Adipose tissue (tissue), 3 donors: ENCODE data around the gene IFNL3. TPM values are rescaled to one million over a fixed set of nuclear protein-coding genes. Genes with fewer than 3 reads are reported as not detected.
"Not testable (repeated sequence)": the region's sequence is repeated elsewhere in the genome, so short reads cannot be mapped to it uniquely, and the experiment has no call there.

Experiments used
- H3K27ac ChIP-seq: one replicate; pipeline ENCODE4 v1.5.1; 2013; ENCODE audit warnings: low read depth, low read length
- WGBS, 3 donors: extraction: QIAGEN DNeasy Blood & Tissue Kit; methylation state at CpG; one replicate each; pipeline ENCODE4 v1.1.7; 2013; 5-methylcytosine and 5-hydroxymethylcytosine counted together
- polyA plus RNA-seq, 3 donors: library from polyadenylated mRNA; stranded (reverse); fragments of 200-250 nt; gene quantifications; one replicate each; pipeline ENCODE4 v1.2.3, GENCODE V29; 2013
- donor health status: healthy with polysubstance abuse.
- donor health status: Bipolar disorder and iron deficiency.
- donor health status: healthy.

Gene IFNL3
- polyA plus RNA-seq, 3 donors: not detected

- H3K27ac ChIP-seq: no peak overlapping the region
- WGBS, 3 donors: 84 to 89% (median 86%) methylated on average over 2 of the region's 2 CpGs
These were observed 14.6 kb downstream of the IFNL3 start for GRCh38 chr19:39230096-39230764.

GRCh38 chr19:39224910-39225309, 19.9 kb downstream of the IFNL3 start:
- WGBS, 3 donors: 18 to 60% (median 23%) methylated on average over 3 of the region's 3 CpGs
- H3K27ac ChIP-seq: no peak overlapping the region

DNA sequence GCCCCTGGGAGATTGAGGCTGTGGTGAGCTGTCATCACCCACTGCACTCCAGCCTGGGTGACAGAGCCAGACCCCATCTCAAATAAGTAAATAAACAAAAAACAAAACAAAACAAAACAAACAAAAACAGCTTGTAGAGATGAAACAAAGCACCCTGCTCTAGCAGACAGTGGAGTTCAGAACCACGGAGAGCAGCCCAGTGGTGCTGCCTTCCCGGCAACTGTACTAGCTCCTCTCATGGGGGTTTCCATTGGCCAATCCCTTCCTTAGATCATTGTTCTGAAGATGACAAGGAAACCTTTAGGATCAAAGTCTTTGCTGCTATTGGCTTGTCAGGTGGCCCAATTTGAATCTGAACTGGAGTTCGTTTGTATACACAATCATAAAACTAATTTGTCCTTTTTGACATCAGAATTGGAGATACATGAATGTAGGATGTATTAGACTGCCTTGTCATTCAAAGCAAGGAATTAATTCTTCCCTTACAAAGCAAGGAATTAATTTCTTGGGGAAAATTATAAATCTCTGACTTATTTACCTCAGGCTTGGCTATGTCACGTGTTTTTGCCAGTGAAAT, 21.0 kb downstream of the IFNL3 start:
- 19 to 53% (median 20%) methylated on average over 4 of the region's 4 CpGs for WGBS, 3 donors
- H3K27ac ChIP-seq: no peak overlapping the region

DNA sequence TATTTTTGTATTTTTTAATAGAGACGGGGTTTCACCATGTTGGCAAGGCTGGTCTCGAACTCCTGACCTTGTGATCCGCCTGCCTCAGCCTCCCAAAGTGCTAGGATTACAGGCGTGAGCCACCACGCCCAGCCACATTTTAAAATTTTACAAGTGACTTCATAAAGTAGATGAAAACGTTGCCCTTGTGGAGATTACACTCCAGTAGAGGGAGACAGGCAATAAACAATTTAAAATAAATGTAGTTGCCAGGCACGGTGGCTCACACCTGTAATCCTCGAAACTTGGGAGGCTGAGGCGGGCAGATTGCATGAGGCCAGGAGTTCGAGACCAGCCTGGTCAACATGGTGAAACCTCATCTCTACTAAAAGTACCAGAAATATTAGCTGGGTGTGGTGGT, 25.7 kb downstream of the IFNL3 start:
- not testable (repeated sequence) for H3K27ac ChIP-seq
- 65 to 81% (median 69%) methylated on average over 10 of the region's 10 CpGs for WGBS, 3 donors

DNA sequence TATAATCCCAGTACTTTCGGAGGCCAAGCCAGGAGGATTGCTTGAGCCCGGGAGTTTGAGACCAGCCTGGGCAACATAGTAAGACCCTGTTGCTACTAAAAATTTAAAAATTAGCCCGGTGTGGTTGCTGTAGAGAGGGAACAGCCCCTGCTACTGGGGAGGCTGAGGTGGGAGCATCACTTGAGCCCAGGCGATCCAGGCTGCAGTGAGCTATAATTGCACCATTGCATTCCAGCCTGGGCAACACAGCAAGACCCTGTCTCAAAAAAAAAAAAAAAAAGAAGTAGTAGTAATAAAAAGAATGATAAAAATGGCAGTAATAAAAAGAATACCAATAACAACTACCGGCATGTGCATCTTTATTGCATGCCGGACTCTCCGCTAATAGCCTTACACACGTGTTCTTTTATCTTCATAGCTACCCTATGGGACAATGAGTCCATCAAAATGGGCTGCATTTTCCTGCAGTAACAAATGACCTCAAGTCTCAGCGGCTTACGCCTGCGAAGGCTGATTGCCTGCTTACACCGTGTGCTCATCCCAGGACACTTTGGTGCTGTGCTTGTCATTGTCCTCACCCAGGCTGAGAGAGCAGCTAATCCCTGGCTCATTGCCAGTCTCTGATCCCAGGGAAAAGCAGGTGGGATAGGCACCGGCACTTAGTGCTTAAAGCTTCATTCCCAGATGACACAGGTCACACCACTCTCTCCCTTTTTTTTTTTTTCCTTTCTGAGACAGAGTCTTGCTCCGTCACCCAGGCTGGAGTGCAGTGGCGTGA, 26.4 kb downstream of the IFNL3 start:
- no peak overlapping the region for H3K27ac ChIP-seq
- WGBS, 3 donors: 82 to 90% (median 83%) methylated on average over 15 of the region's 15 CpGs

DNA sequence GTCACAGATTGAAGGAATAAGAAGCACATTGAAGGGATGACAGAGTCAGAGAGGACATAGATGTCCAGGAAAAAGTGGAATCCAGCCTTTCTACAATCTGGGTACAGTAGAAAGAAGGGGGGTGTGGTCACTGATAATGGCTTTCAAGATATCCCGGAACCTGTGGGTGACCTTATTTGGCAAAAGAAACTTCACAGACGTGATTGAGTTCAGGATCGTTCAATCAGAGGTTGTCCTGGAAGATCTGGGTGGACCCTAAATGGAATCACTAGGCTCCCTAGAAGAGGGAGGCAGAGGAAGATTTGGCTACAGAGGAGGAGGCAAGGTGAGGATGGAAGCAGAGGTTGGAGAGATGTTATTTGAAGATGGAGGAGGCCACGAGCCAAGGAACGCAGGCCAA, 27.7 kb downstream of the IFNL3 start:
- no peak overlapping the region for H3K27ac ChIP-seq
- 84 to 90% (median 85%) methylated on average over 5 of the region's 5 CpGs for WGBS, 3 donors

GRCh38 chr19:39215323-39215722, 29.5 kb downstream of the IFNL3 start:
- WGBS, 3 donors: 86 to 93% (median 90%) methylated on average over 3 of the region's 3 CpGs
- not testable (repeated sequence) for H3K27ac ChIP-seq

DNA sequence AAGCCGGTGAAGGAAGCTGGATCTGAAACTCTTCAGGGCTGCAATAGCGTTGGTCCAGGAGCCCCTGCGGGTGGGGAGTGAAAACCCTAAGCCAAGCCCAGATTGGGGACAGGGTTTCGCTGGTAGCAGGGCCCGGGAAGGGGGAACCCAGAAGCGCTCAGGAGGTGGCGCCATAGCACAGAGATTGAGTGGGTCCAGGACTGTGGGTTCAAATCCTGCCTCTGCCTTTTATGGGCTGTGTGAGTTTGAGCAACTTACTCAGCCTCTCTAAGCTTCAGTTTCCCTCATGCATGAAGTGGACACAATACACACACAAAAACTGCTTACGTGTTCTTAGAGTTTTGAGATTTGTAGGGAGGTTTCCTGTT, 32.4 kb downstream of the IFNL3 start:
- H3K27ac ChIP-seq: no peak overlapping the region
- 25 to 58% (median 26%) methylated on average over 8 of the region's 8 CpGs for WGBS, 3 donors

DNA sequence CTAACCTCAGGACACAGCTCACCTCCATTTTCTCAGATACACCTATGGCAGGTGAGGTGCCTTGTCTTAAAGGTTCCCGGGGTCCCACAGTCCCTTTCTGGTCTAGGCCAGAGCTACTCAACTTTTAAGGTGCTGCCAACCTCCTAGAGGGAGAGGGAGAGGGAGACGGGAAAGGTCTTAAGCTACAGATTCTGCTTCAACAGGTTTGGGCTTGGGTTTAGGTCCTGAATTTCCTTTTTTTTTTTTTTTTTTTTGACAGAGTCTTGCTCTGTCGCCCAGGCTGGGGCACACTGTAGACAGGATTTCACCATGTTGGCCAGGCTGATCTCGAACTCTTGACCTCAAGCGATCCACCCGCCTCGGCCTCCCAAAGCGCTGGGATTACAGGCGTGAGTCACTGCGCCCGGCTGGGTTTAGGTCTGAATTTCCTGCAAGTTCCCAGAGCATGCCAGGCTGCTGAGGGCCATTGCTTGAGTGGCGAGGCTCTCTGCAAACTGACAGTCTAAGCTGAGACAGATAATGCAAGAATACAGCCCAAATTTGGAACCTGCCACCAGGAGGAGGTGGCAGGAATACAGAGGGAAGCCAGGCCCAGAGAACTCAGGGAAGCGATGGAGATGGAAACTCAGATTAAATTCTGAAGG, 33.0 kb downstream of the IFNL3 start:
- no peak overlapping the region for H3K27ac ChIP-seq
- WGBS, 3 donors: 66 to 87% (median 75%) methylated on average over 13 of the region's 13 CpGs

GRCh38 chr19:39209196-39209595, 35.6 kb downstream of the IFNL3 start:
- no peak overlapping the region for H3K27ac ChIP-seq
- WGBS, 3 donors: 40 to 76% (median 72%) methylated on average over 7 of the region's 7 CpGs

- H3K27ac ChIP-seq: no peak overlapping the region
- WGBS, 3 donors: 31 to 78% (median 71%) methylated on average over 9 of the region's 9 CpGs
These were observed 36.5 kb downstream of the IFNL3 start for GRCh38 chr19:39208175-39208795.

DNA sequence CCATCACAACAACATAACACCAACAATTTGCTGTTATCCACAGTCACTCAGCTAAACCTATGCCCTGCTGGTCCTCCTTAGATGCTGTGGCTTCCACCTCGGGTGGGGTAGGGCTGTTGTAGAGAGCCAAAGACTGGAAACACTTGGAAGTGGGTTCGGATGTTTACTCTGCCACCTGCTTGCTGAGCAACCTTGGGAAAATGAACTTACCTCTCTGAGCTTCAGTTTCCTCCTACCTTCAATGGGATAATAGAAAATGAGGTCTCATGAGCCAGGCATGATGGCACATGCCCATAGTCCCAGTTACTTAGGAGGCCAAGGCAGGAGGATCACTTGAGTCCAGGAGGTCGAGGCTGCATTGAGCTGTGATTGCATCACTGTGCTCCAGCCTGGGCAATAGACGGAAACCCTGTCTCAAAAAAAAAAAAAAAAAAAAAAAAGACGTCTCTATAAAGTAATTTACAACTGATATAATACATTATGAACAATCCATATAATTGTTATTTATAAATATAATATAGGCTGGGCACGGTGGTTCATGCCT, 37.4 kb downstream of the IFNL3 start:
- WGBS, 3 donors: 53 to 75% (median 72%) methylated on average over 6 of the region's 6 CpGs
- H3K27ac ChIP-seq: no peak overlapping the region

DNA sequence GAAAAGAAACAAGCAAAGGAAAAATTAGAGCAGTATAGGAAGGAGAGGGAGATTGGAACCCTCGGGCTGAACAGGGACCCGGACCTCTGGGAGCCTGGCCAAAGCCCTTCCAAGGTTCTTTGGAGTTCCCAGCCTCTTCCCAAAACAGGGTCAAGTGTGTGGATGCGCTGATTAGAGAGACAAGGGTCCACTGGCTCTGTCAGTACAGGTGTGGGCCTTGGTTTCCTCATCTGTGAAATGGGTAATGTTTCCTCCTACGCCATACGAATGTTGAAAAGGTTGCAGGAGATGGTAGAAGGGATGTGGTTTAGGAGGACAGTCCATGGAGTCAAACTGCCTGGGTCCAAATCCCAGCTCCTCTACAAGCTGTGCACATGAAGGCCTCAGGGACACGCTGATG, 38.7 kb downstream of the IFNL3 start:
- H3K27ac ChIP-seq: no peak overlapping the region
- 77 to 90% (median 85%) methylated on average over 6 of the region's 6 CpGs for WGBS, 3 donors

- WGBS, 3 donors: 25 to 81% (median 77%) methylated on average over 3 of the region's 3 CpGs
- no peak overlapping the region for H3K27ac ChIP-seq
These were observed 39.4 kb downstream of the IFNL3 start for GRCh38 chr19:39205449-39205764.

DNA sequence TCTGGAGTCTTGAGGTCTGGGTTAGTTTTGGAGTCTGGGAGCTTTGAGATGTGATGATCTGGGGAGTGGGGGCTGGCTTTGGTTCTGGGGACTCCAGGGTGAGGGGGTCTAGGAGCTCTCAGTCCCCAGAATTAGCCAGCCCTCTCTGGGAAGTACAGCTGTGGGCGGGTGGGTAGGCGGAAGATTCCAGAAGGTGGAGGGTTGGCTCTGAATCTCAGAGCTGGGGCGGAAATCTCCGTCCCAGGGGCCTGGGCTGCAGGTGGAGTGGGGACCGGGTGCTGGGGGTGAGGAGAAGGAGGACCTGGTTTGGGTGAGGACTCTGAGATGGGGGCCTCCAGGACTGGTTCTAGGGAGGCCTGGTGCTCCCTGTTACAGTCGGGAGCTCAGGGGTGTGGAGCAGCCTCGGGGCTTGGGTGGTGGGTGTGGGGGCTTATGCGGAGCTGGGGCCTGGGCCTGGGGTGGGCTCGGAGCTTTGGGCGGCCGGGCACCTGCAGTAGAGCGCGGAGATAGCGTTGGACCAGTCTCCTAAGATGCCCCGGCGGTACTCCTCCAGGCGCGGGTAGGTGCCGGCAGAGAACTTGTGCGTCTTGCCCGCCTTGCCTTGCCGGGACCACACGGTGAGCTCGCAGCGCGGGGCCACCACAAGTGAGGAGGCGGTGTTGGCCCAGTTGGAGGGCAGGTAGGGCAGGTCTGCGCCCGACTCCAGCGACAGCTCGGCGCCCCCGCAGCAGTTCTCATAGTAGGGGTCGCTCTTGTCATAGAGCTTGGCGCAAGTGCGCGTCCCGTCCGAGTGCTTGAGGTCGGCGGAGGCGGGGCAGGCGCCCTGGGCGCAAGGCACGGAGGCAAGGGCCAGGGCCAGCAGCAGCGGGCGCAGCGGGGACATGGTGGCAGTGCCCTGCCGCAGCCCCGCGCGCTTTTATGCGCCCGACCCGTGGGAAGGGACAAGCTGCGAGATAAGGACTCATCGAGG, 41.1 kb downstream of the IFNL3 start, which contains the start of gene SYCN:
SYCN (minus strand) TSS at position 892 of the 970 bp plus-strand sequence; CDS start at position 883, 9 bp downstream.
- H3K27ac ChIP-seq: no peak within 1 kb of the TSS
- 13 to 29% (median 20%) methylated on average over 56 to 57 of the region's 57 CpGs for WGBS, 3 donors

DNA sequence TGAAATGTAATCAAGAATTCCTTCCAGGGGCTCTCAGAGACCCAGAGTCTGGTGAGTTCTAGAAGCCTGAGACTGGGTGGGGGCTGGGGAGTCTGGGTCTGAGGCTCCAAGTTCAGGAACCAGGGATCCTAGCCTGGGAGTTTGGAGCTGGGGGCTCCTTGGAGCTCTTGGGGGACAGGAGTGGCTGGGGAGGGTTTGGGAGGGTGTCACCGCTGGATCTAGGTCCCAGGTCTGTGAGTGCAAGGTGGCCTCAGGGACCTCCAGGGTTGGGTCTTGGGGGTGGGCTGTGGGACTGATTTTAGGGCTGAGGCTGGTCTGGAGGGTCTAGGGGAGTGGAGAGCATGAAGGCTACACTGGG, 41.8 kb downstream of the IFNL3 start:
- no peak overlapping the region for H3K27ac ChIP-seq
- WGBS, 3 donors: 10 to 100% (median 100%) methylated on average over 1 of the region's 1 CpG

DNA sequence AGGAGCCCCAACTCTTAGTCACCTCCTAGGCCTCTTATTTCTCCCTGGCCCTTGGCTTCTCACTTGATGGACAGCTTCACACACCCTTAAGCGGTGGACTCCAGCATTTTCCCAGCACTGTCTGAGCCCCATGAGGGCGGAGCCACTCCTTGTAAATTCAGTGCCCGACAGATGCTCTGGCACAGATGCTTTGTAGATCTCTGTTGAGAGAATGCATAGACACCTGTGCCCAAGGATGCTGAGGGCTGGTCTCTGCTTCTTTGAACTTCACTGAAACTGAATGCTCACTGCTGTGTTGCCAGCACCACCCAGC, 44.0 kb downstream of the IFNL3 start:
- WGBS, 3 donors: 26 to 87% (median 76%) methylated on average over 3 of the region's 3 CpGs
- H3K27ac ChIP-seq: no peak overlapping the region
